Measurements from ENCODE around the gene APLP2. TPM values are rescaled to one million over a fixed set of nuclear protein-coding genes. Genes with fewer than 3 reads are reported as not detected.

Gene APLP2
- total and polyA plus RNA-seq, 2 of the 4 experiments (the other 2 are of a cell fraction): 127 to 235 TPM

- no peak overlapping the region for H3K4me2 ChIP-seq (ENCODE audit: low read depth, low read length)
- H2AFZ ChIP-seq (replicated peaks; ENCODE audit: low read length, poor library complexity): no peak overlapping the region
- H3K27ac ChIP-seq (ENCODE audit: insufficient read depth, low read length): no peak overlapping the region
- ChIA-PET POLR2A (ENCODE audit: unreplicated experiment) (no interaction called here), CTCF (no interaction called here)
- no peak overlapping the region for H2BK5ac ChIP-seq (ENCODE audit: low read depth, low read length, poor library complexity, severe bottlenecking)
- in situ Hi-C loops (cut with MboI; ENCODE audit: low sequenced_read_pairs) (no loop called here), dilution Hi-C loops (cut with HindIII; ENCODE audit: low sequenced_read_pairs, unreplicated experiment) (no loop called here), intact Hi-C loops (cut with micrococcal nuclease) (no loop called here)
- no peak overlapping the region for H3K18ac ChIP-seq (ENCODE audit: low read depth, low read length)
- no peak for DNase-seq
- no peak overlapping the region for H3K14ac ChIP-seq (replicated peaks; ENCODE audit: low read depth, low read length)
- H4K8ac ChIP-seq (ENCODE audit: low read depth in 2 of 2, low read length in 2 of 2): no peak overlapping the region
- H3K4me1 ChIP-seq (ENCODE audit: control insufficient read depth, insufficient read depth, low read length): no peaks in the 10 kb centered on the region; the same call in 1 of the 2 replicates
- no peak overlapping the region for H4K5ac ChIP-seq (ENCODE audit: low read depth, low read length)
- no peaks in the 10 kb centered on the region for H3K9me3 ChIP-seq (ENCODE audit: control insufficient read depth, insufficient read depth, low read length)
- H4K91ac ChIP-seq (ENCODE audit: insufficient read depth, low read depth, low read length): no peak overlapping the region
- no peak overlapping the region for H3K4me3 ChIP-seq (ENCODE audit: insufficient read depth, low read depth, low read length)
- 87% methylated on average over 3 of the region's 14 CpGs; no CpG with 5 or more reads in 1 of the 2 experiments for WGBS, 2 experiments (ENCODE audit: extremely low coverage in 2 of 2, insufficient read length in 1 of 2)
- peaks cover 3% of the 10 kb centered on the region; the same call in 1 of the 2 replicates for H3K9me1 ChIP-seq (ENCODE audit: insufficient read depth, low read length)
- H4K20me1 ChIP-seq (ENCODE audit: insufficient read depth, low read length): no peaks in the 10 kb centered on the region
- no peak overlapping the region for H3K56ac ChIP-seq (ENCODE audit: extremely low read depth, insufficient read depth, low read length)
- no peak overlapping the region for H2AK5ac ChIP-seq (ENCODE audit: low read depth, low read length)
- no peak overlapping the region for H2BK120ac ChIP-seq (ENCODE audit: low read depth, low read length)
- H3K9ac ChIP-seq (ENCODE audit: low read depth, low read length): no peak overlapping the region
- no TSS peak for BruUV-seq (replicated peaks)
- H3K4ac ChIP-seq (ENCODE audit: low read depth, low read length): no peak overlapping the region
- H2AK9ac ChIP-seq (replicated peaks; ENCODE audit: low read depth, low read length, poor library complexity): no peak overlapping the region
- H3K79me1 ChIP-seq (ENCODE audit: low read depth in 1 of 2, low read length in 2 of 2): no peaks in the 10 kb centered on the region
- H2BK20ac ChIP-seq (ENCODE audit: low read depth, low read length): no peak overlapping the region
- H3K23ac ChIP-seq (ENCODE audit: low read depth, low read length): no peak overlapping the region
- ATAC-seq (ENCODE audit: low read depth): no peak
- no peak overlapping the region for H2BK15ac ChIP-seq (ENCODE audit: low read depth, low read length)
- no peak for TF ChIP-seq CHD1 (IDR thresholded peaks at IDR 0.05; ENCODE audit: low read depth, low read length)
- TF ChIP-seq SMC3 (IDR thresholded peaks at IDR 0.05; ENCODE audit: low read depth, low read length): no peak
- no peak for TF ChIP-seq MXI1 (IDR thresholded peaks at IDR 0.05; ENCODE audit: borderline replicate concordance, low read depth, low read length)
- TF ChIP-seq RAD21 (IDR thresholded peaks at IDR 0.05; ENCODE audit: low read length): no peak
- TF ChIP-seq MAFK (IDR thresholded peaks at IDR 0.05; ENCODE audit: low read depth, low read length): no peak
- no peak for TF ChIP-seq RCOR1 (IDR thresholded peaks at IDR 0.05; ENCODE audit: insufficient replicate concordance, low read length)
- TF ChIP-seq BHLHE40 (IDR thresholded peaks at IDR 0.05; ENCODE audit: low read depth, low read length): no peak
- no peak for TF ChIP-seq FOS (IDR thresholded peaks at IDR 0.05; ENCODE audit: low read depth, low read length)
- TF ChIP-seq POLR2A (IDR thresholded peaks at IDR 0.05; ENCODE audit: low read depth, low read length): no peak
- no peak for TF ChIP-seq USF2 (IDR thresholded peaks at IDR 0.05; ENCODE audit: low read depth, low read length)
- TF ChIP-seq ELK1 (IDR thresholded peaks at IDR 0.05; ENCODE audit: borderline replicate concordance, low read depth, low read length): no peak
- TF ChIP-seq CEBPB (IDR thresholded peaks at IDR 0.05; ENCODE audit: low read depth, low read length): no peak
- no peak for TF ChIP-seq NFE2L2 (IDR thresholded peaks at IDR 0.05; ENCODE audit: low read depth, low read length)
- TF ChIP-seq MAZ (IDR thresholded peaks at IDR 0.05; ENCODE audit: borderline replicate concordance, low read depth, low read length): no peak
- no peak for TF ChIP-seq RFX5 (IDR thresholded peaks at IDR 0.05; ENCODE audit: low read depth, low read length)
- TF ChIP-seq CTCF (conservative IDR thresholded peaks at IDR 0.05; ENCODE audit: low read depth, low read length): no peak
- no peaks in the 10 kb centered on the region for H3K36me3 ChIP-seq (ENCODE audit: control insufficient read depth, insufficient read depth, low read length)
- H3K27me3 ChIP-seq (ENCODE audit: control insufficient read depth, insufficient read depth, low read length): peaks cover 57% of the 10 kb centered on the region
Observed at GRCh38 chr11:130159139-130159538, 89.4 kb downstream of the APLP2 start.
